NCI-H774 (cell line): Measurements from ENCODE around the gene TAF3.
"Not testable (repeated sequence)": the region's sequence is repeated elsewhere in the genome, so short reads cannot be mapped to it uniquely, and the experiment has no call there.

ENCODE experiments used
- DNase-seq: peaks from one replicate; lab custom pipeline; 2025; lab: John Stamatoyannopoulos, UW

The TAF3 gene

GRCh38 chr10:7818295-7819120 is at the start of gene TAF3:
Gene TAF3, plus strand, starts transcription at chr10:7818505. Its CDS starts 205 bp downstream, at chr10:7818710.
- DNase-seq: peak; percentile 90

- DNase-seq: peak; percentile 33
Measured at GRCh38 chr10:7773845-7774801, 44.2 kb upstream of the TAF3 start.

- no peak for DNase-seq
Measured at GRCh38 chr10:7776777-7777176, 41.5 kb upstream of the TAF3 start.

- not testable (repeated sequence) for DNase-seq
Measured at GRCh38 chr10:7782194-7782593, 36.1 kb upstream of the TAF3 start.

GRCh38 chr10:7786430-7786829 is 31.9 kb upstream of the TAF3 start:
- no peak for DNase-seq

GRCh38 chr10:7787150-7787856 is 31.0 kb upstream of the TAF3 start:
- no peak for DNase-seq

- peak; percentile 93 for DNase-seq
Measured at GRCh38 chr10:7787857-7788638, 30.3 kb upstream of the TAF3 start, which contains the start of the genes ATP5F1C and KIN. Gene ATP5F1C, plus strand, starts transcription at chr10:7788177. Its CDS starts 31 bp downstream, at chr10:7788208. Gene KIN, minus strand, starts transcription at chr10:7787993. Its CDS starts 60 bp downstream, at chr10:7787933.

GRCh38 chr10:7788639-7789286 is 29.5 kb upstream of the TAF3 start:
- DNase-seq: no peak

GRCh38 chr10:7789390-7789789 is 28.9 kb upstream of the TAF3 start:
- DNase-seq: no peak

- DNase-seq: no peak
Measured at GRCh38 chr10:7792541-7792940, 25.8 kb upstream of the TAF3 start.

GRCh38 chr10:7794251-7795026 is 23.9 kb upstream of the TAF3 start:
- DNase-seq: no peak

- no peak for DNase-seq
Measured at GRCh38 chr10:7795605-7796004, 22.7 kb upstream of the TAF3 start.

- no peak for DNase-seq
Measured at GRCh38 chr10:7797582-7797981, 20.7 kb upstream of the TAF3 start.

GRCh38 chr10:7802606-7803005 is 15.7 kb upstream of the TAF3 start:
- DNase-seq: no peak

GRCh38 chr10:7804216-7804615 is 14.1 kb upstream of the TAF3 start:
- DNase-seq: no peak

- DNase-seq: no peak
Measured at GRCh38 chr10:7804741-7805140, 13.6 kb upstream of the TAF3 start.

- no peak for DNase-seq
Measured at GRCh38 chr10:7808686-7809267, 9.5 kb upstream of the TAF3 start.

- no peak for DNase-seq
Measured at GRCh38 chr10:7810443-7810842, 7.9 kb upstream of the TAF3 start.

- no peak for DNase-seq
Measured at GRCh38 chr10:7811000-7811399, 7.3 kb upstream of the TAF3 start.
